Measurements from ENCODE around the gene NDOR1.
"Not testable (repeated sequence)": the region's sequence is repeated elsewhere in the genome, so short reads cannot be mapped to it uniquely, and the experiment has no call there.

NDOR1 gene

DNA sequence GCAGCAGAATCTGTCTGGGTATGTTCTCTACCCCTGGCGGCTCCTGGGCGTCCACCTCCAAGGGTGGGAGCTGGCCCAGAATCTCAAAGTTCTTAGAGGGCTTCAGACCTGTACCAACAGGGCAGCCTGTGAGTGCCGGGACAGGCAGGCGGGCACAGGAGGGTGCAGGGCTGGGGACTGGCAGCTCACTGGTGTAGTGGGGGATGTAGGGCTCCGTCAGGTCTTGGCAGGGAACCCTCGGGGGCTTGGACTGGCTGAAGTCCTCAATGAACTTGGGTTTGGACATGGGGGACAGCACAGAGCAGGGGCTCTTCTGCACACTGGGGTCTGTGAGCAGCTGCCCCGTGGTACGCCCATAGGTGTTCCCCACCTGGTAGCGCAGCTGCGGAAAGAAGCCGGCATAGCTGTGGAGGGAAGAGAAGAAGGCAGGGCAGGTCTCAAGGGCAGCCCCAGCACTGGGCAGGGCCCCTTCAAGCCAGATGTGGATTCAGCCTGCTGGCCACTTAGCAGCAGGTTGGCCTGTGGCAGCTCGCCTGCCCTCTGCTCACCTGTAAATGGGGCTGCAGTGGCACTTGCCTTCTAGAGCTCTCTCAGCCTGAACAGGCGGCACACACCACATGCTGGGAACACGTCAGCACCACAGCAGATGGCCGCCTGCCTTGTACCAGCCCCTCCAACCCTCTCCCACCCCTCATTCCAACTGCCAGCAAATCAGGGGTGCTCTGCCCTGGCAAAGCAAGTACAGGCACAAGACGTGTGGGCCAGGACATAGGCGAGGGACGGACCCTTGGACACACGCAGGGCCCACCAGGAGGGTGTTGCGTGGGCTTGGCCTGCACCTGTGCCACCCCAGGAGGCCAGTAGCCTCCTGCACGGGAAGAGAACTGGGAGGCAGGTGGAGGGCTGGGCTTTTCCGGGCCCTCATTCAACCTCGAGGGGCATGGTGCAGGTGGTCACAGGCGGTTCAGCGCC, 40.2 kb downstream of the NDOR1 start:
- no peak for DNase-seq

DNA sequence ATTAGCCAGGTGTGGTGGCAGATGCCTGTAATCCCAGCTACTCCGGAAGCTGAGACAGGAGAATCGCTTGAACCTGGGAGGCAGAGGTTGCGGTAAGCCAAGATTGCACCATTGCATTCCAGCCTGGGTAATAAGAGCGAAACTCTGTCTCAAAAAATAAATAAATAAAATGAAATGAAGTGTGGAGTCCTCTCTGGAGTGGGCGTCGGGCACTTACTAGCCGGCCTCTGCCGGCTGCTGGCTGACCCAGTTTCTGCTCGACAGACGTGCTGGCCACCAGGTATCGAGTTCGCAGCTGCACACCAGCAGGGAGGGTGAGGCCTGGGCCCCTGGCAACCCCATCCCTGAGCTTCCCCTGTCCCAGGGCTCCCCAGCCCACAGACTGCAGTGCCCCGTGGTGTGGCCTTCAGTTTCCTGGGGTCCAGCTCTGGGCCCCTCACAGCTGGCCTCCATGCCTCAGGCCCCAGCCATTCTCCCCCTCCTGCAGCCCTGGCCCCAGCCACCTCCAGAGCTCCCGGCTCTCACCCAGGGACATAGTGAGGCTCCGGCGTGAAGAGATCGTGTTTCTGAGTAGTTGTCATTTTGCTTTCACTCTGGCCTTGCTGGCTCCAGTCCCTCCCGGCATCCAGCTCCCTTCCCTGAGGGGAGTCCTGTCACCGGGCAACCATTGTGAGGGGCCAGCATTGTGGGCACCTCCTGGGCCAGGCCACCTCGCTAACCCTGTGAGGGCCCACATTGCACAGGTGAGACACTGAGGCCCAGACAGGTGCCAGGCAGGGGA, 41.8 kb downstream of the NDOR1 start:
- no peak for DNase-seq

DNA sequence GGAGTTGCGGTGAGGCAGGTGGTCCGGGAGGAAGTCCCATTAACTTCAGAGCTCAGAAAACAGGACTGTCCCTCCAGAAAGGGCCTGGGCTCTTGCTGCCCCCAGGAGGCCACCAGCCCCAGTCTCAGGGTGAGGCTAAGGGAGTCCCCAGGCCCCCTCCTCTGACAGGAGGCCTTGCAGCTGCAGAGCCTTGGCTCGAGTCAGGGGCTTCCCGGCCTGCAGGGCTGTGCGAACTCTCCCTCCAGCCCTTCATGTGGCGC, 42.3 kb downstream of the NDOR1 start:
- DNase-seq: no peak

DNA sequence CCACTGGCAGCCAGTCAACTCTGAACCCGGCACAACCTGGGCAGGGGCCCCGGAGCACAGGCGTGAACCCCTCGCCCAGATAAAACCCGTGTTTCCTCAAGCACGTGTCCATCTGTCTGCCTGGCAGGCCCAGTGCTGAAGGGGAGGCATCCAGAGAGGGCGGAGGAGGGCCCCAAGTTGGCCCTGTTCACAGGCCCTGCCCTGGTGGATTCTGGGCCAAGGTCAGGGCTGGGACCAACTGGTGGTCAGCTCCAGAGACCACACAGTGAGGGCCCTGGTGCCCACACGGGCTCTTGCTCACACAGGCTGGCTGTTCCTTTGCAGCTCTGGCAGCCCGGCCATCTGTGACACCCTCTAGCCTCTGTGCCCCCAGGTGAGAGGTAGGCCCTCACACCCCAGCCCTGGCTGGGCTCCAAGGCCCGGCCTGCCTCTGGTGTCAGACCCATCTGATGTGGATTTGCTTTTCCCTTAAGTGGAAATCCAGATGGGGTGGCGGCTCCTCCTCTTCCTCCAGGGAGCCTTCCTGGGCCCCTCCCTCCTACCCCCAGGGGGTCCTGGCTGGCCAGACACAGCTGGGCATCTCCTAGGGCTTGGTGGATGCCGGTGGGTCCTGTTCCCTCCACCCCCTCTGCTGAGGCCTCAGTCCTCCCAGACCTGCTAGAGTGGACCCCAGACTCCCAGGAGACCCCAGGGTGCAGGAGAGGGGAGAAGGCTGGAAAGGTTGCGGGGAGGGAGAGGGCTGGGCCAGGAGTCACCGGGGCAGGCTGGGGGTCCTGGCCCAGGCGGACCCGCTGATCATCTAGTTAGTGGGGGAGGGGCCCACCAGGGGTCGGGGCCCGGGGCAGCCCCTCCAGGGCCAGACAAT, 45.1 kb downstream of the NDOR1 start:
- DNase-seq: no peak

DNA sequence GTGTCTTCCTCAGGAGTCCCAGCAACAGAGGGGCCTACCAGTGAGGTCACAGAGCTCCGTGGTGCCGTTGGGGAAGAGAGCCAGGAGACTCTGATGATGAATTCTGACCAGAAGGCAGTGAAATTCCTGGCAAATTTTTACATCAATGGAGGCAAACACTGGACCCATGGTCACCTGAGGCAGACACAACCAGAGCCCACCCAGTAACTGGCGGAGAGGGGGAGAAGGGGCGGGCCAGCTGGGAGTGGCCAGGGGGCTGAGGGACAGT, 45.6 kb downstream of the NDOR1 start, which contains the start of gene STPG3:
STPG3 (plus strand) TSS at position 93 of the 268 bp plus-strand sequence; CDS start at position 94, 1 bp downstream.
- no peak for DNase-seq

DNA sequence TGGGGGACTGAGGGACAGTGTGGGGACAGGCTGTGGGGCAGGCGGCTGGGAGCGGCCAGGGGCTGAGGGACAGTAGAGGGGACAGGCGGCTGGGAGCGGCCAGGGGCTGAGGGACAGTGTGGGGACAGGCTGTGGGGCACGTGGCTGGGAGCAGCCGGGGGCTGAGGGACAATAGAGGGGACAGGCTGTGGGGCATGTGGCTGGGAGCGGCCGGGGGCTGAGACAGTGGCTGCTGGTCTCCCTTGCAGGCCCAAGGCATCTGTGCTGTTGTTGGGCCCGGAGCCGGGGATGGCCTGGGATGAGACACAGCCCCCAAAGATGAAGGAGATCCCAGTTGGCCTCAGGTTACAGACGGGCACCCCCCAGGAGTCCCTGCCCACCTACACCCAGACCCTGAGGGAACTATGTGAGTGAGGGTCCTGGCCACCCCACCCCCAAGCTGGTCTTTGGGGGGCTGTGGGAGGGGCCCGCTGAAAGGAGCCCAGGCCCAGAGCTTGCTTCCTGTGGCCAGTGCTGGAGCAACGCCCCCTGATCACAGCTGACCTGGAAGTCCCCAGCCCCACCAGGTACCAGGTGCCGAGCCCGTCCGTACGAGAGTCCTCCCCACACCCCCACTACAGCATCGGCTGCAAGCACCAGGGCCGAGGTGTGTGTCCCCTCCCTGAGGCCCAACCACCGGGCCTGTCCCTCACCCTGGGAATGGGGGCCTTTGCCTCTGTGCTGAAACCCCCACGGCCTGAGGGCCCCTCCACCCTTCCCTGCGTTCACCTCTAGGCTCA, 46.2 kb downstream of the NDOR1 start:
- no peak for DNase-seq

DNA sequence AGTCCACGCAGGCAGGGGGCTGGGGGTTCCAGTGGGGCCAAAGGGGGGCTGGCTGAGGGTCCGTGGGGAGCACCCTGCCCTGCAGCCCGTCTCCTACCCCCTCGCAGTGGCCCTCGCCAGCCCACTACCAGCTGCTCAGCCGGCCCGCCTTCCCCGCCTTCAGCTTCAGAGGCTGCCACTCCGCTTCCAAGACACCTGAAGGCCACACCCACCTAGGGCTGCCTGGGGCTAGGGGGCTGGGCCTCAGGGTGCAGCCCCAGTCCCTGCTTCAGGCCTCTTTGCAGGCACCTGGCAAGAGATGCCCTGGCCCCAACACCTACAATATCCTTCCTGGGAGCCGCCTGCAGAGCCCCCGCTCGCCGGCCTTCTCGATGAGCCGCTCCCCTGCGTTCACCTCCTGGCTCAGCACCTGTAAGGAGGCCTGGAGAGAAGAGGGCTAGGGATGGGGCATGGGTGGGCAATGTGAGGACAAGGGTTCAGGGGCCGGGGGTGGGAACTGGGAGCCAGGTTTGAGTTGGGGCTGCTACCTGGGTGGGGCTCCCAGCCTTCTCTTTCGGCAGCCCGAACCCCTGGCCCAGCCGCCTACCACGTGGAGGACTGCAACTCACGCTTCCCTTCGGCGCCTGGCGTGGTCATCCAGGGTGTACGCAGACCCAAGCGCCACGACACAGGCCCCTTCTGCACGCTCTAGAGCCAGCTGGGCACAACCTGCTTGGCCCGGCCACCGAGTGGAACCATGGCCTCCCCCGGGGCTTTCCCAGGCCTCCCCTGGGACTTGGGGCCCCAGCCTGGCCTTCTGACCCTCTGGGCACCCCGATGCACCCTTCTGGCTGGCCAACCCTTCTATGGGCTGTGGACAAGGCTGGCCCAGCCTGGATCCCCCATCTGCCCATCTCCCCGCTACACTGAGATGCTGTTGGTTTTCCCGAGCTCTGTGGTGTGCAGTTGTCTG, 47.3 kb downstream of the NDOR1 start:
- DNase-seq: no peak

DNA sequence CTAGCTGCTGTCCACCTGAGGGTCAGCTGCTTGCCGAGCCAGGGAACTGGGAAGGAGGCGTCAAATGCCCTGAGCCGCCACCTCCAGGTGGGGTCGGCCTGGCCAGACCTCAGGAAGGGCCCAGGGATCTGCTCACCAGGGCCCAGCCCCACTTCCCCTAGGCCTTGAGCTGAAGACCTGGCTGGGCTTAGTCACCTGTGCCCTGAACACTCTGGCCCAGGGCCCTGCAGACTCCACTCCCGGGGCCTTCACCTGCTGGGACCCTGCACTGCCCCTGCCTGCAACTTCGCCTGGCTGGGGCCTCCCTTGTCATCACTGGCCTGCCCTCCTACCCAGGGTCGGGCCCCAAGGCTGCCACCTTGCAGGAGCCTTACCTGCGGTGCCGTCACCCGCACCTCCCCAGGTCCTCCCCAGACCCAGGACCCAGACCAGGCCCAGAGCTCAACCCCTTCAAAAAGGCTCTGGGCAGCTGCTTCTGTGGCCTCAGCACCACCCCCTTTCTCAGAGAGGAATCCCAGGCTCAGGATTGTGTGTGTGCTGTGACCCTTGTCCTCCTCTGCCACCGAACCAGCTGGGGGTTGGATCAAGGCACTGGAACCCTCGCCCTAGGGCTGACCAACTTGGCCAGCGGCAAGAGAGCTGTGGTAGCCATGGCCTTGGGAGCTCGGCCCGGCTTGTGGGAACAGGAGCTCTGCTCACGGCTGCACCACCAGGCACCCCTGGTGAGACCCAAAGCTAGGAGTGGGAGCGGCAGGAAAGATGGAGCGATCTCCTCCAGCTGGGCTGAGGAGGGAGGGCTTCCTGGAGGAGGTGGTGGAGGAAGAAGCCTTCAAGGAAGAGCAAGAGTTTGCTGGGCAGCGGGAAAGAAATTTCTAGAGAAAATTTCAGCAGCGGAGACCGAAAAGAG, 48.5 kb downstream of the NDOR1 start:
- DNase-seq: no peak

DNA sequence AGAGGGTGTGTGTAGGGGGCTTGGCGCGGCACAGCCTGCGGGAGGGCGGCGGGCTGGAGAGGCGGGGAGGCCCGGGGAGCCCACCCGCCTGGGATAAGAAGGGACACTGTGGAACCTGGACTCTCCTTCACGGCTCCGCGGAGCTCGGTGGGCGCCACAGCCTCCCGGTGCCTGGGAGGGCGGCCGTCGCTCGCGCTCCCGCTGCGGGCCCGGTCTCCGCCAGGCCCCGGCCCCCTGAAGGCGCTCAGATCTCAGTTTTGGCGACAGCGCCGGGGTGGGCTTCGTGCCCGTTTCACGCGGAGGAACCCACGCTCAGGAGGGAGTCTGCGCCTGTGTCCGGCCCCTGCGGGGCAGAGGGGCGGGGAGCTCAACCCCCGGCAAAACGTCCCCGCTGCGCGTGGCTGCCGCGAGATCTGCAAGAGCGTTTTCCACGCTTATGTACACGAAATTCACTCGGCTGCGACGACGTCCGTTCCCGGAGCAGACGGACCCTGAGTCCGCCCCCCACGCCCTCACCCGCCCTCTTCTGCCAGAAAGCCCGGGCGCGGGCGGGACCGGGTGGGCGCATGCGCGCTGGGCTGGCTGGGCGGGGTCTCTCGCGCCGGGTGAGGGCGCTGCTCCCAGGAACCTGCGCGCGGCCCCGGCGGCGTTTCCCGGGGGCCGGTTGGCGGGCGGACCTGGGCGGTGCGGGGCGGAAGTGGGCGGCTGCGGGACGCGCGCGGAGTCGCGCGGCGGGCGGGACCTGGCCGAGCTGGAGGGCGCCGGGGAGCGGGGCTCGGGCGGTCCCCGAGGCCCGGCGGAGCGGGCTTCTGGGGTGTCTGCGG, 49.3 kb downstream of the NDOR1 start, which contains the start of gene NELFB:
NELFB (plus strand) TSS at position 704 of the 824 bp plus-strand sequence.
- DNase-seq: peak; percentile 69

DNA sequence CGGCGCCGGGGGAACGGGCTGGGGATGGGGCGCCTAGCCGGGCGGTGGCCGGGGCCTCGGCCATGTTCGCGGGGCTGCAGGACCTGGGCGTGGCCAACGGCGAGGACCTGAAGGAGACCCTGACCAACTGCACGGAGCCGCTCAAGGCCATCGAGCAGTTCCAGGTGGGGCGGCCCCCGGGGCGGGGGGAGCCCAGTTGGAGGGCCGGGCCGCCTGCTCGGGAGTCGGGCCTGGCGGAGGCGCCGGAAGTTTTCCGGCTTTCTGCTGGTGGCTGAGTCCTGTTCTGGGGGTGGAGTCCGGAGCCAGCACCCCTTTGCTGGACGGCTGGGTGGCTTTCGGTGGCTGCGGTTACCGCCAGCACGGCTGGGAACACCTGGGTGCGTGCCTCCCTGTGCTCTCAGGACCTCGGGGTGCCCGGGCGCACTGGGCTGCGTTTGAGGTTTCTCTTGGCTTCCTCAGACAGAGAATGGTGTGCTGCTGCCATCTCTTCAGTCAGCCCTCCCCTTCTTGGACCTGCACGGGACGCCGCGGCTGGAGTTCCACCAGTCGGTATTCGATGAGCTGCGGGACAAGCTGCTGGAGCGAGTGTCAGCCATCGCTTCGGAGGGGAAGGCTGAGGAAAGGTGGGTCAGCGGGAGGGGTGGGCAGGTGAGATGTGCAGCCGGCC, 50.1 kb downstream of the NDOR1 start:
- DNase-seq: no peak

DNA sequence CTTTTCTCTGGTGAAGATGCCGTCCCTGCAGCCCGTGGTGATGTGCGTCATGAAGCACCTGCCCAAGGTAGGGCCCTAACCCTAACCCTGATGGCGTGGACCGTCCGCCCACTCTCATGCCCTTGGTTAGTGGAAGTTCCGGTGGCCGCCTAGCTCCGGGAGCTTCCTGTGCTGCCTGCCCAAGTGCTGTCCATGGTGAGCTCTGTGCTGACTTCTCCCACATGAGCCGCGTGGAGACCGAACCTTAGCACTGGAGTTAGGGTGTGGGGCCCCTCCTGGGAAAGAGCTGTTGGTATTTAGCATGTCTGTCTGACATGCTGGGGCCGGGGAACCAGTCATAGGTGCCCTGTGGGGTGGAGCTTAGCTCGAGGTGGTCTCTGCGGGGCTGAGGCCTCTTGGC, 50.9 kb downstream of the NDOR1 start:
- no peak for DNase-seq

DNA sequence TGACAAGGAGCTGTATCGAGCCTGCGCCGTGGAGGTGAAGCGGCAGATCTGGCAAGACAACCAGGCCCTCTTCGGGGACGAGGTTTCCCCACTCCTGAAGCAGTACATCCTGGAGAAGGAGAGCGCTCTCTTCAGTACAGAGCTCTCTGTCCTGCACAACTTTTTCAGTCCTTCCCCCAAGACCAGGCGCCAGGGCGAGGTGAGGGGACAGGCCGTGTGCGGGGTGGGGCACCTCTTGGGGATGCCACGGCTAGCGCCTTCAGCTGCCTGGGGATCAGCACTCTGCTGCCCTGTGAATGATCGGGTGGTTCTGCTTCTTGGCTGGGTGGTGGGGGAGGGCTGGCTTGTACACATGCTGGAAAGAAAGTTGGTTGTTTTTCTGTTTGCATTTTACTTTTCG, 51.4 kb downstream of the NDOR1 start:
- DNase-seq: no peak

DNA sequence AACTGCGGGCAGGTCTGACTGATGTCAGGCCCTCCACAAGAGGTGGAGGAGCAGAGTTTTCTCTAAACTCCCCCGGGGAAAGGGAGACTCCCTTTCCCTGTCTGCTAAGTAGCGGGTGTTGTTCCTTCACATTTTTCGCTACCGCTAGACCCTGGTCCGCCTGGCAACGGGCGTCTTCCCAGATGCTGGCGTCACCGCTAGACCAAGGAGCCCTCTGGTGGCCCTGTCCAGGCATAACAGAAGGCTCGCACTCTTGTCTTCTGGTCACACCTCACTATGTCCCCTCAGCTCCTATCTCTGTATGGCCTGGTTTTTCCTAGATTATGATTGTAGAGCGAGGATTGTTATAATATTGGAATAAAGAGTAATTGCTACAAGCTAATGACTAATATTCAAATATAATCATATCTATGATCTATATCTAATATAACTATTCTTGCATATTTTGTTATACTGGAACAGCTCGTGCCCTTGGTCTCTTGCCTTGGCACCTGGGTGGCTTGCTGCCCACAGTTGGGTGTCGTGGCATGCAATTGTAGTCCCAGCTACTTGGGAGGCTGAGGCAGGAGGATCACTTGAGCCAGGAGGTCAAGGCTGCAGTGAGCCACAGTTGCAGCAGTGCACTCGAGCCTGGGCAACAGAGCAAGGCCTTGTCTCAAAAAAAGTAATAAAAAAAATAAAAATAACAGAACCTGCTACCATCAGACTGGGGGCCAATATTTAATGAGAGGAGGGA, 56.8 kb downstream of the NDOR1 start:
- not testable (repeated sequence) for DNase-seq

DNA sequence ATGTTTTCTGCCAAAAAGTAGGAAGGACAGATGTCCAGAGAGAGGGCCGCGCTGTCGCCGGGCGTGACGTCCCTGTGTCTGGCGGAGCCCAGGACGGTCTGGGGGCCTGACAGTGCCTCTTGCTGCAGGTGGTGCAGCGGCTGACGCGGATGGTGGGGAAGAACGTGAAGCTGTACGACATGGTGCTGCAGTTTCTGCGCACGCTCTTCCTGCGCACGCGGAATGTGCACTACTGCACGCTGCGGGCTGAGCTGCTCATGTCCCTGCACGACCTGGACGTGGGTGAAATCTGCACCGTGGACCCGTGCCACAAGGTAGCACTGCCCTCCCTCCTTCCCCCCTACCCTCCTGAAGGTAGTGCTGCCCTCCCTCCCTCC, 57.4 kb downstream of the NDOR1 start:
- no peak for DNase-seq

DNA sequence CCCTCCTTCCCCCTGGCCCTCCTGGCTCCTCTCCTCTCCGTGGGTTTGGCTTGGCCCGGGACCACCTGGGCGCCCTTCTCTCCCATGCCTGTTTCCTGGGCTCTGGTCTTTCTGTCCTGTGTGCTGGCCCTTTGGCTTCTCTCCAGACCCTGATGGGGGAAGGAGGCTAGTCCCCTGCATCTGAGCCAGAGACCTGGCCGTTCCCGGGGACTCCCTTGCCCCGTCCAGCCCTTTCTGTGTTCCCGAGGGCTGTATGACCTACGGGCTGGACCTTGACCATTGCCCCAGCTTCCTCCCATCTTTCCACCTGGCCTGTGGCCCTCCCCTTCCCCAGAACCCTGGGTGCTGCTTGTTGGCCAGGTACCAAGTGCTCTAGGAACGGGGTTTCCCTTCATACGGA, 58.0 kb downstream of the NDOR1 start:
- no peak for DNase-seq

DNA sequence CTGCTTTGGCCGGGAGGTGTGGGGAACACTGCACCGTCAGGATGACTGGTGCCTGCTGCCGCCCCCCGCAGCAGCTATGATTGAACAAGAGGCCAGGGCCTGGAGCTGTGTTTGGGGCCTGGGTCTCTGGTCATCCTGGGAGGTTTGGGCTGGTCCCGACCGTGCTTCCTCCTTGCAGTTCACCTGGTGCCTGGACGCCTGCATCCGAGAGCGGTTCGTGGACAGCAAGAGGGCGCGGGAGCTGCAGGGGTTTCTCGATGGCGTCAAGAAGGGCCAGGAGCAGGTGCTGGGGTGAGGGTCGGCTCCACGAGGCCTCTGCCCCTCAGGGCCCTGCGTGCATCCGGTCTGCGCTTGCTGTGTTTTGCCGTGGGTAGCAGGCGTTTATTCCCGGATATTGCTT, 58.6 kb downstream of the NDOR1 start:
- no peak for DNase-seq

DNA sequence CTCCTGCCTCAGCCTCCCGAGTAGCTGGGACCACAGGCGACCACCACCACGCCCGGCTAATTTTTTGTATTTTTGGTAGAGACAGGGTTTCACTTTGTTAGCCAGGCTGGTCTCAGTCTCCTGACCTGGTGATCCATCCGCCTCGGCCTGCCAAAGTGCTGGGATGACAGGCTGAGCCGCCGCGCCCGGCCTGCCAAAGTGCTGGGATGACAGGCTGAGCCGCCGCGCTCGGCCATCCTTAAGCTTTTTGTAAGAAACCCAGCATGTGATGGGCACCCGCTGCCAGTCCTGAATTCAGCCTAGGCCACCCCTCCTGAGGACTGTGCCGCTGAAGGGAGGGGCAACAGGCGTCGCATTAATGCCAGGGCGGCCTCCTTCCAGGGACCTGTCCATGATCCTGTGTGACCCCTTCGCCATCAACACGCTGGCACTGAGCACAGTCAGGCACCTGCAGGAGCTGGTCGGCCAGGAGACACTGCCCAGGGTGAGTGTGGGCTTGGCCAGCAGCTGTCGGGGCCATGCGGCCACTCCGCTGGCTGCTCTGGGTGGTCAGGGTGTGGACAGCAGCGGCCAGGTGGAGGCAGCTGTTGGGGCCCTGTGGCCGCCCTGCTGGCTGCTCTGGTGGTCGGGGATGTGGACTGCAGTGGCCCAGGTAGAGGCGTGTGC, 60.1 kb downstream of the NDOR1 start:
- DNase-seq: no peak

DNA sequence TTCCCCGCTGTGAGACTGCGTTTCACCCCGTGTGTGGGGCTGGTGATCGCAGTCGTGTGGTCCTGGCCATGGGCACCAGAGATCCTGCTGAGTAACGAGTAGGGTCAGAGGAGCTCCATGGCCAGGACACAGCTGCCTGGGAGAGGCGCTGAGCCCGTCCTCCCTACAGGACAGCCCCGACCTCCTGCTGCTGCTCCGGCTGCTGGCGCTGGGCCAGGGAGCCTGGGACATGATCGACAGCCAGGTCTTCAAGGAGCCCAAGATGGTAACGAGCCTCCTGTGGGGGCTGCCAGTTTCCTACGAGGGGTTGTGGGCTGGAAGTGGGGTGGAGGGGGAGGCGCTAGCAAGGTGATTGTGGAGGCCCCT, 60.6 kb downstream of the NDOR1 start:
- DNase-seq: no peak
